C4-2B (cell line): ENCODE measurements around the gene FCER2.
"Not testable (repeated sequence)": the region's sequence is repeated elsewhere in the genome, so short reads cannot be mapped to it uniquely, and the experiment has no call there.

ENCODE experiments used
- H3K27ac ChIP-seq: fragments of 450-650 bp; 2 replicates; pipeline ENCODE4 v1.5.1; 2017
- ZFX ChIP-seq: fragments of 450-650 bp; IDR thresholded peaks from 2 replicates; pipeline ENCODE4 v1.6.1; 2017
- TF ChIP-seq, protein P1 (sequence below): fragments of 450-650 bp; conservative IDR thresholded peaks from 2 replicates; pipeline ENCODE4 v1.5.1; 2017; ENCODE audit warnings: mild to moderate bottlenecking

FCER2 gene

GRCh38 chr19:7648265-7649014 lies 53.5 kb downstream of the FCER2 start:
- peak overlapping the region; percentile 6; the same call in 1 of the 2 replicates for H3K27ac ChIP-seq
- no peak for TF ChIP-seq ZFX
- TF ChIP-seq, protein P1, sequence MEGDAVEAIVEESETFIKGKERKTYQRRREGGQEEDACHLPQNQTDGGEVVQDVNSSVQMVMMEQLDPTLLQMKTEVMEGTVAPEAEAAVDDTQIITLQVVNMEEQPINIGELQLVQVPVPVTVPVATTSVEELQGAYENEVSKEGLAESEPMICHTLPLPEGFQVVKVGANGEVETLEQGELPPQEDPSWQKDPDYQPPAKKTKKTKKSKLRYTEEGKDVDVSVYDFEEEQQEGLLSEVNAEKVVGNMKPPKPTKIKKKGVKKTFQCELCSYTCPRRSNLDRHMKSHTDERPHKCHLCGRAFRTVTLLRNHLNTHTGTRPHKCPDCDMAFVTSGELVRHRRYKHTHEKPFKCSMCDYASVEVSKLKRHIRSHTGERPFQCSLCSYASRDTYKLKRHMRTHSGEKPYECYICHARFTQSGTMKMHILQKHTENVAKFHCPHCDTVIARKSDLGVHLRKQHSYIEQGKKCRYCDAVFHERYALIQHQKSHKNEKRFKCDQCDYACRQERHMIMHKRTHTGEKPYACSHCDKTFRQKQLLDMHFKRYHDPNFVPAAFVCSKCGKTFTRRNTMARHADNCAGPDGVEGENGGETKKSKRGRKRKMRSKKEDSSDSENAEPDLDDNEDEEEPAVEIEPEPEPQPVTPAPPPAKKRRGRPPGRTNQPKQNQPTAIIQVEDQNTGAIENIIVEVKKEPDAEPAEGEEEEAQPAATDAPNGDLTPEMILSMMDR = no peak

GRCh38 chr19:7647156-7647555 lies 54.8 kb downstream of the FCER2 start:
- H3K27ac ChIP-seq = no peak overlapping the region
- TF ChIP-seq, protein P1 = no peak
- TF ChIP-seq ZFX = no peak

- no peak overlapping the region for H3K27ac ChIP-seq
- no peak for TF ChIP-seq ZFX
- TF ChIP-seq, protein P1 = no peak
Observed at GRCh38 chr19:7646426-7646700, 55.6 kb downstream of the FCER2 start.

- H3K27ac ChIP-seq = no peak overlapping the region
- TF ChIP-seq, protein P1 = no peak
- no peak for TF ChIP-seq ZFX
Observed at GRCh38 chr19:7645656-7646425, 56.1 kb downstream of the FCER2 start.

DNA sequence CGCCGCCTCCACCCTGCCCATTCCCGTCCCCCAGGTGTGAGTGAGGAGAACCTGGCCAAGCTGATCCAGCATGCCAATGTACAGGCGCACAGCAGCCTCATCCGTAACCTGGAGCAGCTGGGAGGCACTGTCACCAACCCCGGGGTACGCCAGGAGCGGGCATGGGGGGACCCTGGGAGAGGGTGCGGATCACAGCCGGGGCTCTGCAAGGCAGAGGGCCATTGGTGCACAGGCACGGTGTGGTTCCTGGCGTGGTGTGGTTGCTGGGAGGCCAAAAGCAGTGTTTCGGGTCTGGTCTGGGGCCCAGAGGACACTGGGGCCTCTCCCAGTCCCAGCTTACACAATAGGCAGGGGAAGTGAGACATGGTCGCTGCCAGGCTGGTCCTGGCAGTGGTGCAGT lies 56.8 kb downstream of the FCER2 start:
- H3K27ac ChIP-seq = no peak overlapping the region
- TF ChIP-seq, protein P1 = no peak
- no peak for TF ChIP-seq ZFX

DNA sequence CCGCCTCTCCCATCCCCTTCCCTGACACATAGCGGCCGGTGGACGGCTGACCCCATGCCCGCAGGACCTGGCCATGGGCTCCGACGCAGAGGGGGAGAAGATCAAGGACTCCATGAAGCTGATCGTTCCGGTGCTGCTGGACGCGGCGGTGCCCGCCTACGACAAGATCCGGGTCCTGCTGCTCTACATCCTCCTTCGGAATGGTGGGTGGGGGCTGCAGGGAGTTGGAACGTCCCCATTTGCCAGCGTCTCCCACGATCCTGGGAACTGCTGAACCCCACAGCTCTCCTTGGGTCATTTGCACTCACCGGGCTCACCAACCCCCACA lies 57.4 kb downstream of the FCER2 start:
- TF ChIP-seq, protein P1 = no peak
- no peak for TF ChIP-seq ZFX
- H3K27ac ChIP-seq = no peak overlapping the region

DNA sequence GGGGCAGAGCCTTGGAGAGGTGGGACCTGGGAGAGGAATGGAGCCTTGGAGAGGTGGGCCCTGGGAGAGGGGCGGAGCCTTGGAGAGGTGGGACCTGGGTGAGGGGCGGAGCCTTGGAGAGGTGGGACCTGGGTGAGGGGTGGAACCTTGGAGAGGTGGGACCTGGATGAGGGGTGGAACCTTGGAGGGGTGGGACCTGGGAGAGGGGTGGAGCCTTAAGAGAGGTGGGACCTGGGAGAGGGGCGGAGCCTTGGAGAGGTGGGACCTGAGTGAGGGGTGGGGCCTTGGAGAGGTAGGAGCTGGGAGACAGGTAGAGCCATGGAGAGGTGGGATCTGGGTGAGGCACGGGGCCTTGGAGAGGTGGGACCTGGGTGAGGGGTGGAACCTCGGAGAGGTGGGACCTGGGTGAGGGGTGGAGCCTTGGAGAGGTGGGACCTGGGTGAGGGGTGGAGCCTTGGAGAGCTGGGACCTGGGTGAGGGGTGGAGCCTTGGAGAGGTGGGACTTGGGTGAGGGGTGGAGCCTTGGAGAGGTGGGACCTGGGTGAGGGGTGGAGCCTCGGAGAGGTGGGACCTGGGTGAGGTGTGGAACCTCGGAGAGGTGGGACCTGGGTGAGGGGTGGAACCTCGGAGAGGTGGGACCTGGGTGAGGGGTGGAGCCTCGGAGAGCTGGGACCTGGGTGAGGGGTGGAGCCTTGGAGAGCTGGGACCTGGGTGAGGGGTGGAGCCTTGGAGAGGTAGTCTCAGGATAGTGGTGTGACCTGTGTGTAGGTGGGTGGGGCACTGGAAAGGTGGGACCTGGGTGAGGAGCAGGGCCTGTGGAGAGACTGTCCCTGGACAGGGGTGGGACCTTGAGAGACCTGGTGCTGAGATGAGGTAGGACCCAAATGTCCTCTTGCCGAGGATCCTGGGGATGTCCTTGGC lies 58.0 kb downstream of the FCER2 start:
- H3K27ac ChIP-seq = not testable (repeated sequence)
